NB4 (cell line): ENCODE results near the gene MLH1.
A peak's percentile ranks its signal among the peaks of the same experiment; 100 is the strongest.

ENCODE experiments used
- DNase-seq: peaks from one replicate; pipeline ENCODE4 v3.0.0; 2010; ENCODE audit warnings: low read depth
- H3K4me3 ChIP-seq: one replicate; pipeline ENCODE4 v1.5.1; 2011; ENCODE audit warnings: mild to moderate bottlenecking, low read depth, low read length, moderate library complexity
- MYC ChIP-seq: IDR thresholded peaks from 2 replicates; pipeline ENCODE4 v1.6.1; 2011; ENCODE audit warnings: low read depth, low read length
- POLR2A ChIP-seq: IDR thresholded peaks from 2 replicates; pipeline ENCODE4 v1.6.1; 2011; ENCODE audit warnings: mild to moderate bottlenecking; ENCODE audit not compliant: insufficient read length; ENCODE audit errors: extremely low read depth
- TF ChIP-seq, protein P1 (sequence below): IDR thresholded peaks from 2 replicates; pipeline ENCODE4 v1.6.1; 2011; ENCODE audit warnings: low read depth, low read length
- TF ChIP-seq, protein P2 (sequence below): IDR thresholded peaks from one replicate; pipeline ENCODE4 v1.5.1; 2012; ENCODE audit warnings: low read depth, low read length

MLH1 gene

DNA sequence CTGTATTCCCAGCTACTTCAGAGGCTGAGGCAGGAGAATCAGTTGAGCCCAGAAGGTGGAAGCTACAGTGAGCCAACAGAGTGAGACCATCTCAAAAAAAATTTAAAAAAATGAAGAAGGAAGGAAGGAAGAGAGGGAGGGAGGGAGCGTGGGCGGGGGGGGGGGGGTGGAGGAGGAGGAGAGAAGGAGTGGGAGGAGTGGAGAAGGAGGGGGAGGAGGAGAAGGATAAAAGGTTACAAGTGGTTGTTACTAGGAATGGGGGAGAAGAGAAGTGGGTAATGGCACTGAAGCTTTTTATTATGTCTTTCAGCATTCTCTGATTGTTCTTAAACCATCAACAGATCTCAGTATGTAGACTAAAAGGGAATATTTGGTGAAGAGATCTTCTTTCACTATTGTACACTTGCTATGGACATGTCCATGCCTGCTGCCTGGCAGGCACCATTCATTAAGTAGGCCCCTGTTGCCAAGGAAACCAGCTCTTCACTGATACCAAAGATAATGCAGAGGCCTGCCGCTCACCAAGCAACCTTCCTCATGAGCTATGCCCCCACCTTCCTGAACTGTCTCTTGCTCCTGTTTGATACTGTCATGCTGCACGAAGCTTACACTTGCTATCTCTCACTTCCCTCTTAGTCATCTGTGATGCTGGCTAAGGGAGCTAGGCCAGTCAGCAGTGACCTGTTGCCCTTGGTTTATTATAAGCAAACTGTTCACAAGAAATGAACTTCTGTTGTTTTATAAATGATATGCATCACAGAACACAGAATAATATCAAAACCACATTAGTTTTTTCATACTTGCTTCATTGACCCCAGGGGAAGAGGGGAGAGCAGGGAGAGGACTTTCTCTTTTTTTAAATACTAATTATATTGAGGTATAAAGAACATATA is 23.5 kb upstream of the MLH1 start:
- peak; percentile 71 for DNase-seq
- TF ChIP-seq, protein P1, sequence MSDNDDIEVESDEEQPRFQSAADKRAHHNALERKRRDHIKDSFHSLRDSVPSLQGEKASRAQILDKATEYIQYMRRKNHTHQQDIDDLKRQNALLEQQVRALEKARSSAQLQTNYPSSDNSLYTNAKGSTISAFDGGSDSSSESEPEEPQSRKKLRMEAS: no peak
- TF ChIP-seq MYC (no peak), POLR2A (no peak)
- TF ChIP-seq, protein P2, sequence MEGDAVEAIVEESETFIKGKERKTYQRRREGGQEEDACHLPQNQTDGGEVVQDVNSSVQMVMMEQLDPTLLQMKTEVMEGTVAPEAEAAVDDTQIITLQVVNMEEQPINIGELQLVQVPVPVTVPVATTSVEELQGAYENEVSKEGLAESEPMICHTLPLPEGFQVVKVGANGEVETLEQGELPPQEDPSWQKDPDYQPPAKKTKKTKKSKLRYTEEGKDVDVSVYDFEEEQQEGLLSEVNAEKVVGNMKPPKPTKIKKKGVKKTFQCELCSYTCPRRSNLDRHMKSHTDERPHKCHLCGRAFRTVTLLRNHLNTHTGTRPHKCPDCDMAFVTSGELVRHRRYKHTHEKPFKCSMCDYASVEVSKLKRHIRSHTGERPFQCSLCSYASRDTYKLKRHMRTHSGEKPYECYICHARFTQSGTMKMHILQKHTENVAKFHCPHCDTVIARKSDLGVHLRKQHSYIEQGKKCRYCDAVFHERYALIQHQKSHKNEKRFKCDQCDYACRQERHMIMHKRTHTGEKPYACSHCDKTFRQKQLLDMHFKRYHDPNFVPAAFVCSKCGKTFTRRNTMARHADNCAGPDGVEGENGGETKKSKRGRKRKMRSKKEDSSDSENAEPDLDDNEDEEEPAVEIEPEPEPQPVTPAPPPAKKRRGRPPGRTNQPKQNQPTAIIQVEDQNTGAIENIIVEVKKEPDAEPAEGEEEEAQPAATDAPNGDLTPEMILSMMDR: no peak
- H3K4me3 ChIP-seq: no peak overlapping the region

GRCh38 chr3:36972163-36972562 is 21.2 kb upstream of the MLH1 start:
- TF ChIP-seq, protein P2: no peak
- no peak overlapping the region for H3K4me3 ChIP-seq
- no peak for DNase-seq

DNA sequence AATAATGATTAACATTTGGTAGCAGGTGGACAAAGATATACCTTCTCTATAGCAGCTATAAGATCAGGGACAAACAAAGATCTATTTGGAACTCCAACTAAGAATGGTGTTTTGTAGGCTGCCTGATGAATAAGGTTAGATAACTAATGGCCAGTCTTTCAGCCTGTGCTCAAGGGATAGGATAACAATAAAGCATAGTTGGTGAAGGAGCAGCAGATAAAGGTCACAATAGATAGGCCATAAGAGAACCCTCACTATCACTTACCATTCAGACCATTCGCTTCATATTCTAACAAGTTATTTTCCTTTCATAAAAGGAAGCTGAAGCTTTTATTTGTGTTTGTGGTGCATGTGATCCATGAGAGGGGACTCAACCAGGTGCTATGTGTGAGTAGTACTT is 20.2 kb upstream of the MLH1 start:
- TF ChIP-seq, protein P1: no peak
- TF ChIP-seq MYC (no peak), POLR2A (no peak)
- TF ChIP-seq, protein P2: no peak
- no peak overlapping the region for H3K4me3 ChIP-seq
- DNase-seq: no peak

DNA sequence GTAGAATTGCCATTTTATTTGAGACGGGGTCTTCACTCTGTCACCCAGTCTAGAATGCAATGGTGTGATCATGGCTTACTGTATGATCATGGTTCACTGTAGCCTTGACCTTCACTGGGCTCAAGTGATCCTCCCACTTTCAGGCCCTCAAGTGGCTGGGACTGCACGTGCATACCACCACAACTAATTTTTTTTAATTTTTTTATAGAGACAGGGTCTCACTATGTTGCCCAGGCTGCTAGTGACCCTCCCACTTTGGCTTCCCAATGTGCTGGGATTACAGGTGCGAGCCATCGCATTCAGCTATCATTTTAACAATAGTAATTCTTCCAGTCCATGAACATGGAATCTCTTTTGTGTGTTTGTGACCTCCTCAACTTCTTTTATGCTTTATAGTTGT is 12.3 kb upstream of the MLH1 start:
- H3K4me3 ChIP-seq: no peak overlapping the region
- no peak for TF ChIP-seq MYC
- TF ChIP-seq, protein P1: no peak
- TF ChIP-seq, protein P2: no peak
- TF ChIP-seq POLR2A: no peak
- no peak for DNase-seq

DNA sequence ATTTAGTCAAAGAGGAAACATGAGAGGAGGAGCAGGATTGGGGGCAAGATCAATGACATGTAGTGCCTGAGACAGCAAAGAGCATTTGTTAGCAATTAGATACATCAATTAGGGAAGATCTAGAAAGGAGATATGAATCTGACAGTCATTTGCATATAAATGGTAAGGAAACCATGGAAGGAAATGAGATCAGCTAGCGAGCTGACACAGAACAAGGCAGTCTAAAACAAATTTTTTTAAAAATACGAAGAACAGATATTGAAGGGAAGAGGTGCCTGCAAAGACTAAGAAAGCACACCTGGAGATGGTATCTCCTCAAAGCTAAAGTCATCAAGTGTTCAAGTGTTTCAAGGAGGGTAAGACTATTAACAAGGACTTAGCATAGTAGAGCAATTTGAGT is 5.0 kb upstream of the MLH1 start:
- DNase-seq: no peak
- H3K4me3 ChIP-seq: peak overlapping the region; percentile 89
- TF ChIP-seq, protein P2: no peak
- no peak for TF ChIP-seq MYC
- TF ChIP-seq, protein P1: no peak
- TF ChIP-seq POLR2A: no peak

DNA sequence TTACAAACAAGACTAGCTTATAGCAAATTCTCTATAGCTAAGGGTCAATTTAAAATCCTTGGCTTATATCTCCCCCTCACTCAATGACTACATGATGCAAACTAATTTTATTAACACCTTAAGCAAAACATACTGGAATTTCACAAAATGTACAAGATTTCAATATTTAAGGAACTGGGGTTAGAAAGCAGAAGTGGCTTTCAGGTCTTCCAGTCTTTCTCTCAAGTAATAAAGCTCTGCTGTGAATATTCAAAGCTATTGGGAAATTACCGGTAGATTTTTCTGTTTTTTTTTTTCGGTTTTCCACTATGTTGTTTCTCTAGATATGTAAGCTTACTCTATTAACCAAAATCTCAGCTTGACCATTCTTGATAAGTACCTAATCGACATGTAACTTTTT is 4.3 kb upstream of the MLH1 start:
- DNase-seq: peak; percentile 65
- TF ChIP-seq POLR2A (no peak), MYC (no peak)
- TF ChIP-seq, protein P1: no peak
- TF ChIP-seq, protein P2: no peak
- H3K4me3 ChIP-seq: peak overlapping the region; percentile 89
